SU-DHL-6 (cell line): ENCODE results near the gene LCMT1.

Experiments used
- CTCF ChIP-seq: fragments of 200-600 bp; sonication (generic); IDR thresholded peaks from one replicate; pipeline ENCODE4 v1.5.1; 2017; ENCODE audit warnings: antibody characterized with exemption, mild to moderate bottlenecking, low read length, moderate library complexity; ENCODE audit not compliant: insufficient read depth, poor library complexity, severe bottlenecking
- EZH2phosphoT487 ChIP-seq: fragments of 200-600 bp; sonication (generic), shearing (Covaris generic); conservative IDR thresholded peaks from 2 replicates; pipeline ENCODE4 v1.6.1; 2018; ENCODE audit warnings: mild to moderate bottlenecking, antibody characterized with exemption, low read length, moderate library complexity, mixed read lengths

GRCh38 chr16:25135254-25135878 is 23.8 kb downstream of the LCMT1 start:
- TF ChIP-seq CTCF, result no peak
- TF ChIP-seq EZH2phosphoT487, result no peak
